GM21526 (cell line): ENCODE results near the gene GALNT17.
"Not testable (repeated sequence)": the region's sequence is repeated elsewhere in the genome, so short reads cannot be mapped to it uniquely, and the experiment has no call there.

ENCODE experiments used
- ATAC-seq: cut with Tn5 transposase; IDR thresholded peaks from one replicate; pipeline ENCODE4 v1.9.1; 2021; ENCODE audit warnings: moderate library complexity; ENCODE audit not compliant: unreplicated experiment, low FRiP score

Gene GALNT17

DNA sequence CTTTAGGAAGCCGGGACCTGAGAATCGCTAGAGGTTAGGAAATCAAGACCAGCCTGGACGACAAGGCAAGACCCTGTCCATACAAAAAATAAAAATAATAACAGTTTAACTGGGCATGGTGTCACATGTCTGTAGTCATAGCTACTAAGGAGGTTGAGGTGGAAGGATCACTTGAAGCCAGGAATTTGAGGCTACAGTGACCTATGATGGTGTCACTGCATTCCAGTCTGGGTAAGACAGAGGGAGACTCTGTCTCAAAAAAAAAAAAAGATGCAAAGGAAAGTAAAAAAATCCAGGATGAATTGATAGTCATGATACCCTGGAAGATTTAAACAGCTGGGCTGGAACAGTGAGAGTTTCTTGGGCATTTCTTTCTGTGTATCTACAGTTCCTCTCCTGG lies 463.2 kb downstream of the GALNT17 start:
- ATAC-seq = no peak

DNA sequence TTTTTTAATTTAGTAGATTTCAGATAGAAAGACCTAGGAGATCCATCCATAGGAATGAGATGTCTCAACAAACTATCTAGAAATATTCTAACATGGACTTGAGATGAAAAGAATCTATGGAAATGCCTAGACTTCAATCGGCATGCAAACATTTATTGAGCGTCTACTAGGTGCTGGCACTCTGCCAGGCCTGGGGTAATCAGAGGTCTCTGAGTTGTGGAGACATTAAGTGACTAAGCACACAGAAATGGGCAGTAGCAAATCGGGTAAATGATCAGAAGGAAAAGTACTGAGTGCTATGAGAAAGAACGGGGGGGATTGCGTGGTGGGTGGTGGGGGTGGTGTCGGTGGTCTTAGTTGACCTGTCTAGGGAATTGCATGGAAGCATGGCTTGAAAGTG lies 466.6 kb downstream of the GALNT17 start:
- no peak for ATAC-seq

DNA sequence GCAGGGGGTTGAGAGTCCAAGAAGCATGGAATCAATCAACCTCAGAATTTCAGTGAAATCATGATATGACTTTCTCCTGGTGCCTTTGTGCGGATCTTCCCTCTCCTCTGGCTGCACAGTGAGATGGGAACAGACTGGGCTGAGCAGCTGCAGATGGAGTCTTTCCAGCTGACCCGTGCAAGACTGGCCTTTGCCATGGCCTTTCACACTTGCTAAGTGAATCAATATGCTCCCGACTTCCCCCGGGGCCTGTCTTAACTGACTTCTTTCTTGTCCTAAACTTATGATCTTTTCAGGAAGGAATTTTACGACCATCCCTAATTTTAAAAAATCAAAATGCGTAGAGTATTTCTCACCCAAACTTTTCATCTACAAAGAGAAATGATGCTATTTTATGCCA lies 469.9 kb downstream of the GALNT17 start:
- ATAC-seq = no peak

DNA sequence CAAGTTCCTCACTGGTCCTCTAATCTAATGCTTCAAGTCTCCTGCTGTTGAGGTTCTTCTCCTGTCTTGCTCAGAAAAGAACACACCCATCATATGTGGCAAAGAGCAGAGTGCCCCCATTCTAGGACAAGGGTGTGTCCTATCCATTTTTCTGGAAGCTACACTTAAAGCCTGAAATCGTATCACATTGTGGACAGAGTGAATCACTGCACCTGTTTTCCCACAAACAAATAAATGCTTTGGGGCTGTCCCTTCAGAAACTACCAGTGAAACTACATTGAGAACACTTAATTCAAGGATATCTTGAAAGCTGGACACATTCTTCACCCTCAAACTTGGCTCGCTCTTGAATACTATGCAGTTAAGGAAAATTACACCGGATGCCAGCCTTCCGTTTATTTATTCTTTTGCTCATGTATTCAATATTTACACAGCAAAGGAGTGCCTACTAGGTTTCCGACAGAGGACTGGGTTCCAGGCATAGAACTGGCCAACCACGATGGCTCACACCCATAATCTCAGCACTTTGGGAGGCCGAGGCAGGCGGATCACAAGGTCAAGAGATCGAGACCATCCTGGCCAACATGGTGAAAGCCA lies 473.0 kb downstream of the GALNT17 start:
- no peak for ATAC-seq

DNA sequence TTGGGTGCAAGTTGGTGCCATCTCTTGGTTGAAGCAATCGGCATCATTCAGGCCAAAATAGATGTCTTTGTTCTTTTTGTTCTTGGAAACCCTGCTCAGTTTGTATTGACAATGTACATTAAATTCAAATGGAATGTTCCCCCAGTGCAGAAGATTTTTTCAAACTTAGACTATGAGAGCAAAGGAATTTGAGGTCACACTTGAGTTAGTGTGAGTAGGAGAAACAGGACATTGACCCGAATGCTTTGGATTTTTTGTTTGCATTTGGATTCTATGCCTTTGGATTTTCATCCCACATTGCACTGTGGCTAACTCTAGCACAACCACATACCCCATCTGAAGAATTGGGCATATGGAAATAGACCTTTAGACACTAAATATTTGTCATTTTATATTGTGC lies 480.0 kb downstream of the GALNT17 start:
- ATAC-seq = no peak

DNA sequence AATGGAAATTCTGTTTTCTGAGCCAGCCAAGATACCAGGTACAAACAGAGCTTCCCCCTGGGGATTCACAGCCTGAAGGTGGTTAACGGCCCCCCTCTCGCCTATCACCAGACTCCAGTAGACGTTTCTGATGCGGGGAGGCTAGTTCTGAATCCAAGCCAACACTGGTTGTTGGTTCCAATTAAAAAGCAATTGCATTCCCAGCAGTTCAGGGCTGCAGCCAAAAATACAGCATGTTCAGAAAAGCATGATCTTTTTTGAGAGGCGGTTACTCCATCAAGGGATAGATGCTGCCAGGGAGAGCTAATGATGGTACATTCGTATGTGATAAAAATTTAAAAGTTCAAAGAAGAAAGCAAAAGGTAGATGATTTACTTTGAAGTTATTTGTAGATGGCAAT lies 481.0 kb downstream of the GALNT17 start:
- no peak for ATAC-seq

DNA sequence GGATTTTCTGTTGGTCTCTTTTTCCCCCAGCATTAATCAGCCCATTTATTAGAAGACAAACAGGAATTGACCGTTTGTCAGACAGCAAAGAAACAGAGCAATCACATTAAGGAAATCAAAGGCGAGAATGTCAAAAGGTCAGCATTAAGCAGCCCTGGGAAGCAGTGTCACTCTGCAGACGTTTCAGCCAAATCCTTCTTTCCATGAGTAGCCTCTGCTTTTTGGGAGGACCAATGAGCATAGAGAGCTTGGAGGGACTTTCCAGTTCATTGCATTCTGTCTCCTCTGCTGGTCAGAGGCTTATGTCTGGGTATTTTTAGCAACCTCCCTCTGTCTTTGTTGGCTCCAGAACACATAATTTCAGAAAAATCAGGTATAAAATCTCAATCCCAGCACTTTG lies 481.4 kb downstream of the GALNT17 start:
- ATAC-seq = no peak

DNA sequence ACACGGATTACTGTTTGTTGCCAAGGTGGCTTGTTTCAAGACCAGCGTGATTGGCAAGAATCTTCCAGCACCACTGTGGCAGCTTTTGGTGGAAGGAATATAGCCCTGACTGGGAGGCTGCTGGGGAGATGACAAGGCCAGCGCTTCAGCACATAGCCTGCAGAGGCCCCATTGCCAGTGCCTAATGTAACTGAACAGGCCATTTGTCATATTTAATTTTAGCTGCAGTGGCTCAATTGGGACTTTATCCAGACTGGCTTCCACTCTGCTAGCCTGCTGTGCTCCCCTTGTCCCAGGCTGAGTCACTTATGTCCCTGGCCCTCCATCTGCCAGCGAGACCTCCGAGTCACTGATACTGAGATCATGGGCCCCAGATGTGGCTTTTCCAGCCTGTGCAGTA lies 483.1 kb downstream of the GALNT17 start:
- no peak for ATAC-seq

DNA sequence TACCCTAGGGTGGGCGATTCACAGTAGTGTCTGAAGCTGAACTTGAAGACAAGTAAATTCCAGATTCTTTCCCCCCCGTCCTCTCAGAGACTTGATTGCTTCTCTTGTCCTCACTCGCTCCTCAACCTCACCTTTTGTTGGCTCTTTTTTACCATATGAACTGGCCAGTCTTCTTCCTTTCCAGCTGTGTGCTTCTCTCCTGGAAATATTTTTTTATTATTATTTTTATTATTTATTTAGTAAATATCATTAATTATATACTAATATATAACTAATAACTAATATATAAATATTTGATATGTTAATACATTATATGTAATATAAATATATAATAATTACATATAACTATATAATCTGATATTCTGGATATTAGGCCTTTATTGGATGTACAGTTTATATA lies 484.3 kb downstream of the GALNT17 start:
- ATAC-seq = no peak

DNA sequence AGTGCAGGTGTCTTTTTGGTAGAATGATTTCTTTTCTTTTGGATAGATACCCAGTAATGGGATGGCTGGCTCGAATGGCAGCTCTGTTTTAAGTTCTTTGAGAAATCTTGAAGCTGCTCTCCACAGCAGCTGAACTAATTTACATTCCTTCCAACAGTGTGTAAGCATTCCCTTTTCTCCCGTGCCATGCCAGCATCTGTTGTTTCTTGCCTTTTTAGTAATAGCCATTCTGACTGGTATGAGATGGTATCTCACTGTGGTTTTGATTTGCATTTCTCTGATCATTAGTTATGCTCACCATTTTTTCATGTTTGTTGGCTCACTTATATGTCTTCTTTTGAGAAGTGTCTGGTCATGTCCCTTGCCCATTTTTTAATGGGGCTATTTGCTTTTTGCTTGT lies 486.3 kb downstream of the GALNT17 start:
- ATAC-seq = no peak

DNA sequence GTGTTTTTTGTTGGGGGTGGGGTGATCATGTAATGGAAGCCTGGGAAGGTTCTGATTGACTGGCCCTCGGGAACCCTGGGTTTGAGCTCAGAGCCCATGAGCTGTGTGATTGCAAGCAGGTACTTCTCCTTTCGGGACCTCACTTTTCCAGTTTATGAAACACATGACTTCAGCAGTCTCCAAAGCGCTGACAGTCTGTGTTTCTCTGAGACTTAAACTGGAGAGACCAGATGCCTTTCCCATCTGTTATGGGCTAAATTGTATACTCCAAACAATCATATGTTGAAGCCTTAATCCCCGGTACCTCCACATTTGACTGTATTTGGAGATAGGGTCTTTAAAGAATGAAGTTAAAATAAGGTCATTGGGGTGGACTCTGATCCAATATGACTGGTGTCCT lies 493.6 kb downstream of the GALNT17 start:
- ATAC-seq = no peak

DNA sequence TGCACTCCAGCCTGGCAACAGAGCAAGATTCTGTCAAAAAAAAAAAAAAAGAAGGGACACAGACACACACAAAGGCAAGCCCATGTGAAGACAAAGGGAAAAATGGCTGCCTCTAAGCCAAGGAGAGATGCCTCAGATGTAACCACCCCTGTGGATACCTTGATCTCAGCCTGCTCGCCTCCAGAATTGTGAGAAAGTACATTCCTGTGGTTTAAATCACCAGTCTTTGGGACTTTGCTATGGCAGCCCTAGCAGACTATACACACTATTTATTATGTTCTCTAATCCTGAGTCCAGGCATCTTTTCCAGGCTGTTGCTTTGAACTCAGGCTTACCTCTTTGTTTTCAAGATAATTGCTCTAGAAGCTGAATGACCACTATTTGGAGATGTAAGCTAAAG lies 494.3 kb downstream of the GALNT17 start:
- no peak for ATAC-seq

DNA sequence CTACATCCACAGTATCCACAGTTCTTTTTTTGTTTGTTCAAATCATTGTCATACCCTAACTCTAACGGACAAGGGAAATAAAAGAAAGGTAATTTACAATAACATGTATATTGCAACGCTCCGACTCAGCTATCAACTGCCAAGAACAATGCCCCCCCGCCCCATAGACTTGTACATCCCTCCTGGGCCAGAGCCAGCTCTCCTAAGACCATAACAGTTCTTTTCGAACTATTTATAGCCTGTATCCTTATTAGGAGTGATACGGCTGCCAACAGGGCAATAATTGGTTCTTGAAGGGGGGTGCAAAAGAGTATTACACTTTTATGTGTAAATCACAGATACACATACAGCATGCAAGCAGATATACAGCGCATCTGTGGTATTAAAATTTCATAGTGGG lies 495.7 kb downstream of the GALNT17 start:
- ATAC-seq = no peak

DNA sequence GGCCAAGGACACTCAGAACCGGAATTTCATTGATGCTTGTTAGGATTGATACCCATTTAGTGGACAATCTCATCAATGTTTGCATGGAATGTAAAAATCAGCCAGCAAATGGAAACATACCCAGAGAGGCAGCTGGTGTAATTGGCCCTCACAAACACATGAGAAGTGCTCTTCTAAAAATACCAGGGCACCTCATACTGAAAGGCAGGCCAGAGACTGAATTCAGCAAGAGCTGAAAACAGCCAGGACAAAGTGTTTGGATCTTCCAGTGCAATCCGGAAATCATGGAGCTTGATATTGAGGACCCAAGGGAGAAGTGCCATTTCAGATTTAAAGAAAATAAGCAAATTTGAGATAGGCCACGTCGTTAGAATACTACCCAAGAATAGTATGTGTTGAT lies 498.6 kb downstream of the GALNT17 start:
- no peak for ATAC-seq

DNA sequence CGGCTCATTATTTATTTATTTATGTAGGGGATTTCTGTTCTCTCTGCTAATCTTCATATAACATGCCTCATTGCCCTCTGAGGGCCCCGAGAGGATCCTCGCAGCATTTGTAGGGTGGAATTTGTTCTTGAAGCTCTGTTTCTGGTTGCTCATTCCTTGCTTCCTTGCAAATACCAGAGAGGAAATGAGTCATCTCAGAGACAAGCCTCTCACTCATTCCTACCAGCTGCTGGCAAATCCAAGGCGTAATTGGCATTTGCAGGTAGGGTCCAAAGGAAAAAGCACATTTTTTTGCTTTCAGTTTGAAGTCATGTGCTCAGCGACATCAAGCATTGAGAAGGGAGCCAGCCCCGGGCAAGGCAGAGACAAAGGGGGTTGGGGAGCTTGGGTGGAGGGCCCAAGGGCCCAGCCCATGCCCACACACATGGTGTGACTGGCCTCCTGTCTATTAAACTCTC lies 501.6 kb downstream of the GALNT17 start:
- no peak for ATAC-seq

DNA sequence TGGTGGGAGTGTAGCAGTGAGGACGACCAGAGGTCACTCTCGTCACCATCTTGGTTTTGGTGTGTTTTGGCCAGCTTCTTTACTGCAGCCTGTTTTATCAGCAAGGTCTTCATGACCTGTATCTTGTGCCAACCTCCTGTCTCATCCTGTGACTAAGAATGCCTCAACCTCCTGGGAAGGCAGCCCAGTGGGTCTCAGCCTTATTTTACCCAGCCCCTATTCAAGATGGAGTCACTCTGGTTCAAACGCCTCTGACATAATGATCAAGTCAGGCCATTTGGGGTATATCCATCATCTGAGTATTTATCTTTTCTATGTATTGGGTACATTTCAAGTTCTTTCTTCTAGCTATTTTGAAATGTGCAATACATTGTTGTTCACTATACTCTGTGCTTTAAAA lies 503.9 kb downstream of the GALNT17 start:
- ATAC-seq = not testable (repeated sequence)

DNA sequence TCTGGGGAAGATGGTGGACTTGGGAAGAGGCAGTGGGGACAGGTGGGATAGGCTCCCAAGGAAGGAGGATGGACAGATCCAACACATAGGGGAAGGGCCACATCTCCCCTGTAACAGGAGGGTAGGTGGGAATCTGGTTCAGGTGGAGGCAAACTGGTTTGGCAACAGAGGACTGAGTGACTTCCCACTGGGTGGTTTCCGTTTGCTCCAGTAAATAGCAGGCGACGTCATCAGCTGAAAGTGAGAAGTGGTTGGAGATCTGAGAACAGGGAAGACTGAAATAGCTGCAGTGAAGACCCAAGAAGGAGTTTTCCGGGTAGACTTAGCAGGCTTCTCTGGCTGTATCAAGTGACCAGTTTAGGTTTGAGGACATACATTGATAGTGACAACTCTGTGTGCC lies 504.4 kb downstream of the GALNT17 start:
- ATAC-seq = no peak

DNA sequence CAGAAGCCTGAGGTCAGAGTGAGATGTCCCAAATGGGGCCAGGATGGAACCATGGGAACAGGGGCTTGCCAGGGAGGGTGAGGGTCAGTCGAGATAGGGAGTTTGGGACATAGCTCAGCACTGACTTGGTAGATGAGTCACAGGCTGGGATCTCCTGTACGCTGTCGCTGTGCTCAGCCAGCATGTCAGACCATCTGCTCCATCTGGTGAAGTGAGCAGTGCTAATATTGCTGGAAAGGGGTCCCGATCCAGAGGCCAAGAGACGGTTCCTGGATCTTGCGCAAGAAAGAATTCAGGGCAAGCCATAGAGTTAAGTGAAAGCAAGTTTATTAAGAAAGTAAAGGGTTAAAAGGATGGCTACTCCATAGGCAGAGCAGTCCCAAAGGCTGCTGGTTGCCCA lies 505.6 kb downstream of the GALNT17 start:
- ATAC-seq = no peak

DNA sequence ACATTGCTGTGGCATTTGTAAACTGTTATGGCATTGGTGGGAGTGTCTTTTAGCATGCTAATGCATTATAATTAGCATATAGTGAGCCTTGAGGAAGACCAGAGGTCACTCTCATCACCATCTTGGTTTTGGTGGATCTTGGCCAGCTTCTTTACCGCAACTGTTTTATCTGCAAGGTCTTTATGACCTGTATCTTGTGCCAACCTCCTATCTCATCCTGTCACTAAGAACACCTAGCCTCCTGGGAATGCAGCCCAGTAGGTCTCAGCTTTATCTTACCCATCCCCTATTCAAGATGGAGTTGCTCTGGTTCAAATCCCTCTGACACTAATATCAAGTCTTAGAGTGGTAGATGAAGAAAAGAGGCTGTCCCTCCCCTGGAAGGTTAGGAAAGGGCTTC lies 506.2 kb downstream of the GALNT17 start:
- no peak for ATAC-seq

DNA sequence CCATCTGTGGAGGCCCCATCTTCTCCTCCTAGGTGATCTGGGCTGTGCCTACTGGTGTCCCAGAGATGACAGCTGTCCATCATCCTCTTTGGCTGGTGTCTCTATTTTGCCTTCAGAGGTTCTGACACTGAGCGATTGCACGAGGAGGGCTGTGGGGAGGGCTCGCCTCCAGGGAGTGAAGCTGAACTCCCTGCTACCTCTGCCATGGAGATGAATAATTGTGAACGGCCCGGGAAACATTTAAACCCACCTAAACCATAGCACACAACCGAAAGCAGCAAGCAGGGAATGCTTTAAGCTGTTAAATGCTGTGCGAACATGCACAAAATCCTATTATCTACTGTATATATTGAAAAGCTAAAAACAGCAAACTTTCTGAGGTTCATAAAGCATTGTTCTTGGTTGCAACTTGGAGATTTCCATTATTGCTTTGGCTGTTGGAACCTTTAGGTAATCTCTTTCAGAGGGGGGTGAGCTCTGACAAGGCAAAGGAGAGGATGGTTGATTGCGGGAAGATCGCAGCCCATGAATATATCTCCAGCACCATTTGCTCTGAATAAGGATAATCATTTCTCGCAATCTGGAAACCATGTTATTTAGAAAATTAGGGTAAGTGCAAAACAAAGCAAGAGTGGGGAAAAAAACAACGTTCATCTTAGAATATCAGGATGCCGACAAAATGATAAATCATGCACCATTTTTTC lies 507.6 kb downstream of the GALNT17 start:
- ATAC-seq = no peak

DNA sequence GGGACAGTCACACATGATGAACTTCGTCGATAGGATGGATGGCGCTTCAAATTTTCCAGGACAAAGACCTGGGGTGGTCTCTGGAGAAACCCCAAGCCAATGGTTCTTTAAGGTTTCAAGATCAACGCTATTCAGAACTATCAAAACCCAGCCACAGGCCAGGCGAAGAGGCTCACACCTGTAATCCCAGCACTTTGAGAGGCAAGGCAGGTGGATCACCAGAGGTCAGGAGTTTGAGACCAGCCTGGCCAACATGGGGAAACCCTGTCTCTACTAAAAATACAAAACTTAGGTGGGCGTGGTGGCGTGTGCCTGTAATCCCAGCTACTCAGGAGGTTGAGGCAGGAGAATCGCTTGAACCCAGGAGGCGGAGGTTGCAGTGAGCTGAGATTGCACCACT lies 511.1 kb downstream of the GALNT17 start:
- not testable (repeated sequence) for ATAC-seq

DNA sequence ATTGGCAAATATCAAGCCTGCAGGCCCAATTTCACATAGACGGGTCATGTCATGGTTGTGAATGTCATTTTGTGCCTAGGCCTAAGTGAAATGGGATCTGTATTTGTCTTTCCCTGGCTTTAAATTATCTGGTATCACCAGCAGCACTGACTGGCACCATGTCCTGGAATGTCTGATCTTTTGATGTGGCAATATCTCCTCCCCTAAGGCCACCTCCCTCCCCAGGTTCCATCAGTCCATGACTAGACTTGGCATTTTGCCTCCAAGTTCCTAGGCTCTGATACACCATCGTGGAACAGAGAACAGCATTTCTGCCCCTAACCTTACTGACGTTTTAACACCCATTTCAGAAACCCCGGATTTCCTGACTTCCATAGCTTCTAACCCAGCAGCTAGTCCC lies 513.9 kb downstream of the GALNT17 start:
- ATAC-seq = no peak

DNA sequence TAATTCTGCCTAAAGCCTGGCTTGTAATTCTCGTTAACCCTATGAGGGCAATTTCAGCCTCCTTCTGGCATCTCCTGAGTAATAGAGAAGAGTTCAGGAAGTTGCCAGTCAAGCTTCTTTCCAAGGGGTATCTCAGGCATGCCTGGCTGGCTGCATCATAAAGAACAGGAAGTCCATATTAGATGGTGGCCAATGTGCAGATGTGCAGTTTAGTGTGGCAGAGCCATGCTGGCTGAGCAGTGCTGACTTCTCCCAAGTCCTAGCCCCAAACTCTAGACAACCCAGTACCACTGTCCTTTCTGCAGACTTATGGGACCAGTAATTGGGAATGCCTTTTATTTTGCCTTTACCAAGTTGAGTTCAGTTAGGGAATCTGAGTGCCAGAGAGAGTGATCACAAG lies 517.9 kb downstream of the GALNT17 start:
- ATAC-seq = no peak
